Ovary (tissue), 9 donors: ENCODE measurements around the gene DIO3. TPM values are rescaled to one million over a fixed set of nuclear protein-coding genes. Genes with fewer than 3 reads are reported as not detected.
A peak's percentile ranks its signal among the peaks of the same experiment; 100 is the strongest.

Experiments
- DNase-seq, 5 donors: peaks; one replicate each; pipeline ENCODE4 v3.0.0-alpha.2; 2019 to 2020
- H3K27ac ChIP-seq, 2 donors: fragments of 200-600 bp; one replicate each; pipeline versions ENCODE4 v1.5.1 to v1.8.0; 2019 to 2022
- H3K27me3 ChIP-seq: fragments of 200-600 bp; one replicate; pipeline ENCODE4 v1.8.0; 2022
- H3K36me3 ChIP-seq: fragments of 200-600 bp; sonication (generic); one replicate; pipeline ENCODE4 v1.5.1; 2019
- H3K4me1 ChIP-seq: one replicate; pipeline ENCODE4 v1.8.1; 2013; ENCODE audit warnings: mild to moderate bottlenecking, moderate library complexity; ENCODE audit not compliant: insufficient read depth
- H3K4me3 ChIP-seq: fragments of 200-600 bp; sonication (generic); one replicate; pipeline ENCODE4 v1.5.1; 2017
- H3K9me3 ChIP-seq, 2 donors: fragments of 200-600 bp in 1 of 2; sonication (generic) in 1 of 2; one replicate each; pipeline versions ENCODE4 v1.5.1 to v1.8.1; 2013 to 2019; ENCODE audit warnings: mild to moderate bottlenecking in 1 of 2, moderate library complexity in 1 of 2
- EP300 ChIP-seq: sonication (generic); formaldehyde crosslinking; IDR thresholded peaks from one replicate; pipeline ENCODE4 v1.6.1; 2017; ENCODE audit warnings: antibody characterized with exemption
- POLR2A ChIP-seq: fragments of 450-650 bp; IDR thresholded peaks from one replicate; pipeline ENCODE4 v1.6.1; 2017; ENCODE audit warnings: antibody characterized with exemption, mild to moderate bottlenecking, moderate library complexity
- WGBS, 3 donors: extraction: QIAGEN DNeasy Blood & Tissue Kit in 1 of 3; methylation state at CpG; one replicate each; pipeline versions ENCODE4 v1.1.5 to v1.1.7; 2013 to 2017; 5-methylcytosine and 5-hydroxymethylcytosine counted together
- intact Hi-C, 4 donors: fragments of 100-400 bp; cut with DNase I; formaldehyde crosslinking; loops; one replicate each; pipeline versions ENCODE4 v1.11.0 to v1.15.1; 2022 to 2023
- polyA plus RNA-seq, 2 donors: library from polyadenylated mRNA; stranded (reverse); fragments of 200-250 nt in 1 of 2; fragments of 350-450 nt in 1 of 2; fragmentation: Illumina TruSeq in 1 of 2; extraction: RNeasy Lipid Tissue Mini Kit (QIAGEN cat#74804) in 1 of 2; gene quantifications; one replicate each; pipeline ENCODE4 v1.2.3, GENCODE V29; 2013 to 2014
- total RNA-seq, 7 donors: library from RNA; depleted of rRNA in 2 of 7; stranded (reverse); fragments of >200 nt in 2 of 7; fragmentation: NEBNext Ultra II Directional in 3 of 7; extraction: Animal tissue kit (Norgen Biotek cat#: 25700) in 3 of 7; gene quantifications; one replicate each; pipeline versions ENCODE4 v1.1.0 to v1.2.4, GENCODE V29; 2016 to 2023
- TF ChIP-seq, protein P1 (sequence below), 3 donors: fragments of 450-650 bp in 2 of 3; fragments of 200-600 bp in 1 of 3; IDR thresholded peaks; one replicate each; pipeline versions ENCODE4 v1.5.1 to v1.8.0; 2016 to 2022; ENCODE audit warnings: antibody characterized with exemption in 3 of 3, mild to moderate bottlenecking in 1 of 3
- donor health status: DM: no; HTN: no; CAD: no; lungs with moderate emphysema.
- donor health status: DM: no; HTN: no; CAD: no.
- donor health status: Bipolar disorder and iron deficiency.
- donor health status: DM: yes; HTN: yes; CAD: no.
- donor health status: DM: no; HTN: no; CAD: no.
- donor health status: DM: yes; HTN: yes; CAD: no.

Gene DIO3
- total and polyA plus RNA-seq, 9 donors = 3.1 to 24.7 (median 13.9) TPM

DNA sequence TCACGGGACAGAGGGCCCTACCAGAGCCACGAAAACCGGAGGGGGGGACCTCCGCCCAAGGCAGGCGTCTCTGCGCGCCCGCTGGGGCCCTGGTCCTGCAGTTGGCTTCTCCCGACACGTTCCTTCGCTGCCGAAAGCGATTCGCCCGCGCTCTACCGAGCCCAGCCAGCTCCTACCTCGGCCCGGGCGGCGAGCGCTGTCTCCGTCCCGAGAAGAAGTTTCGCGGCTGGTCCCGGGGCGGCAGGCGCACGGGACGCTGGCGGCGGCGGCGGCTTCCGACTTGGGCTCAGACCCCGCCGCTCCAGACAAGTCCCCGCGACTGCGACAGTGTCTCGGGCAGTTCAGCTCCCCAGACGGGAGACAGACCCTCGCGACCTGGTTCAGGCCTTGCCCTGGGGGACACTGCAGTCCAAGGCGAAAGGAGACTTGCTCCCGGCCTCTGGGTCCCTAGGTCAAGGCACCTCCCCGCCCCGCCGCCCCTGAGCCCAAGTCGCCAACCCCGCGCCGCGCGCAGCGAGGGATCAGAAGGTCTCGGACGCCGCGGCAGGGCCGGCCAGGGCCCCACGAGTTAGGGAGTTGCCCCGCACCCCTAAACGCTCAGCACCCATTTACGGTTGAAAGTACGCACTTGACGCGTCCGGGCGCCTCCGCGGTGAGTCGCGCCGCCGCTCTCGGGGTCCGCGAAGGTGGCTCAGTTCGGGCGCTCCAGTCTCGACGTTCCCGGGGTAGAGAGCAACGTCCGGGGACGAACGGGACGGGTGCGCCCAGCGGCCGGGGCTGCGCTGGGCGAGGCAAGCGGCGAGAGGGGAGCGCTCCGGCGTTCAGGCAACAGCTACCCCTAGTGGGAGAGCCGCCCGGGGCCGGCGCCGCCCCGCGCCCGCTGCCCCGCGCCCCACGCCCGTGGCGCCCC lies 1.4 kb upstream of the DIO3 start:
- Histone ChIP-seq H3K36me3 (no peaks in the 10 kb centered on the region), H3K4me3 (peak overlapping the region; percentile 75), H3K27me3 (no peaks in the 10 kb centered on the region), H3K4me1 (peaks cover 13% of the 10 kb centered on the region), H3K27ac (peak overlapping the region; percentile 94 to 96), H3K9me3 (peaks cover 5 to 17% of the 10 kb centered on the region in 2 donors)
- 1% methylated on average over 24 to 113 of the region's 113 CpGs for WGBS, 3 donors
- DNase-seq = peak; percentile 72 to 85 (median 79)
- TF ChIP-seq POLR2A (peak; percentile 10), EP300 (no peak)
- TF ChIP-seq, protein P1, sequence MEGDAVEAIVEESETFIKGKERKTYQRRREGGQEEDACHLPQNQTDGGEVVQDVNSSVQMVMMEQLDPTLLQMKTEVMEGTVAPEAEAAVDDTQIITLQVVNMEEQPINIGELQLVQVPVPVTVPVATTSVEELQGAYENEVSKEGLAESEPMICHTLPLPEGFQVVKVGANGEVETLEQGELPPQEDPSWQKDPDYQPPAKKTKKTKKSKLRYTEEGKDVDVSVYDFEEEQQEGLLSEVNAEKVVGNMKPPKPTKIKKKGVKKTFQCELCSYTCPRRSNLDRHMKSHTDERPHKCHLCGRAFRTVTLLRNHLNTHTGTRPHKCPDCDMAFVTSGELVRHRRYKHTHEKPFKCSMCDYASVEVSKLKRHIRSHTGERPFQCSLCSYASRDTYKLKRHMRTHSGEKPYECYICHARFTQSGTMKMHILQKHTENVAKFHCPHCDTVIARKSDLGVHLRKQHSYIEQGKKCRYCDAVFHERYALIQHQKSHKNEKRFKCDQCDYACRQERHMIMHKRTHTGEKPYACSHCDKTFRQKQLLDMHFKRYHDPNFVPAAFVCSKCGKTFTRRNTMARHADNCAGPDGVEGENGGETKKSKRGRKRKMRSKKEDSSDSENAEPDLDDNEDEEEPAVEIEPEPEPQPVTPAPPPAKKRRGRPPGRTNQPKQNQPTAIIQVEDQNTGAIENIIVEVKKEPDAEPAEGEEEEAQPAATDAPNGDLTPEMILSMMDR (IDR thresholded peaks at IDR 0.05) = peak; percentile 19 to 61 (median 49)
- intact Hi-C loops = loop anchor here (2.0 to 10.0 kb wide), 11 partner anchors 83 to 895 kb away; partner anchors contain the start of gene RTL1 (in 1 of the 4)

DNA sequence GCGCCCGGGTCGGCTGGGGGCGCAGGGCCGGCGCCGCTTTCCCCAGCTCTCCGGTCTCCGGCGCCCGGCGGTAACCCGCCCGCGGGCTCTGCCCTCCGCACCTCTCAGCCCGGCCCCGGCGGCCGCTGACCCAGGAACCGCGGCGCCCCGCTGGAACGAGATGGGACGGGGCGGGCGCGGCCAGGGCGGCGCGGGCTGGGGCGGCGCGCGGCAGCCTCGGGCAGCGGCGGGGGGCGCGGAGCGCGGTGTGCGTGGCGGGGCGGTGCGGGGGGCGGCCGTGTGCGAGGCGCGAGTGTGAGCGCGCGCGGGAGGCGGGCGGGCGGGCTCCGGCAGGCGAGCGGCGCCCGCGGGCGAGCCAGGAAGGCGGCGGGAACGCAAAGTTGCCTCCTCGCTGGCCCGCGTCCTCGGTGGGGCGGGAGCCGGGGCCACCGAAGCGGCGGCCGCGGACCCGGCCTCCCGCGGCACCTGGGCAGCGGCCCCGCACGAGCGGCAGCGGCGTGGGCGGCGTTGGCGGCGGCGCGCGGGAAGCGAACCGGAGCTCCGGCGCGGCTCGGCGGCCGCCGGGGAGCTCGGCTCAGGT lies 671 bp upstream of the DIO3 start:
- peaks cover 5 to 17% of the 10 kb centered on the region in 2 donors for H3K9me3 ChIP-seq
- no peaks in the 10 kb centered on the region for H3K36me3 ChIP-seq
- H3K27me3 ChIP-seq = no peaks in the 10 kb centered on the region
- DNase-seq = peak in 1 of 5 donors; percentile 52
- intact Hi-C loops = loop anchor here in 3 of 4 donors (2.0 to 10.0 kb wide), 8 partner anchors 83 to 656 kb away; partner anchors contain the start of gene RTL1 (in 1 of the 3)
- TF ChIP-seq EP300 (no peak), POLR2A (no peak)
- TF ChIP-seq, protein P1 (IDR thresholded peaks at IDR 0.05) = no peak
- peaks cover 13% of the 10 kb centered on the region for H3K4me1 ChIP-seq
- H3K4me3 ChIP-seq = peak overlapping the region; percentile 75
- H3K27ac ChIP-seq = peak overlapping the region in 1 of 2 donors; percentile 96
- 2 to 3% methylated on average over 67 to 106 of the region's 106 CpGs; no CpG with 5 or more reads in 1 of the 3 donors for WGBS, 3 donors

DNA sequence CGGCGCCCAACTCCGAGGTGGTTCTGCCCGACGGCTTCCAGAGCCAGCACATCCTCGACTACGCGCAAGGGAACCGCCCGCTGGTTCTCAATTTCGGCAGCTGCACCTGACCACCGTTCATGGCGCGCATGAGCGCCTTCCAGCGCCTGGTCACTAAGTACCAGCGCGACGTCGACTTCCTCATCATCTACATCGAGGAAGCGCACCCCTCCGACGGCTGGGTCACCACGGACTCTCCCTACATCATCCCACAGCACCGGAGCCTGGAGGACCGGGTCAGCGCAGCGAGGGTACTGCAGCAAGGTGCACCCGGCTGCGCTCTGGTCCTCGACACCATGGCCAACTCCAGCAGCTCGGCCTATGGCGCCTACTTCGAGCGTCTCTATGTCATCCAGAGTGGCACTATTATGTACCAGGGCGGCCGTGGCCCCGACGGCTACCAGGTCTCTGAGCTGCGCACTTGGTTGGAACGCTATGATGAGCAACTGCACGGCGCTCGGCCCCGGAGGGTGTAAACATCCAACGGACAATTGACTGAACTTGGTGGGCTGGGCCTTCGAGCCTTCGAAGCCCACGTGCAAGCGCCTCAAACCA lies 699 bp downstream of the DIO3 start:
- Histone ChIP-seq H3K27ac (no peak overlapping the region), H3K9me3 (peaks cover 5 to 17% of the 10 kb centered on the region in 2 donors), H3K4me3 (no peak overlapping the region), H3K27me3 (no peaks in the 10 kb centered on the region), H3K4me1 (peaks cover 7% of the 10 kb centered on the region), H3K36me3 (no peaks in the 10 kb centered on the region)
- intact Hi-C loops = loop anchor here in 3 of 4 donors (2.0 to 10.0 kb wide), 8 partner anchors 85 to 657 kb away; partner anchors contain the start of gene RTL1 (in 1 of the 3)
- TF ChIP-seq EP300 = no peak
- TF ChIP-seq POLR2A = no peak
- TF ChIP-seq, protein P1 (IDR thresholded peaks at IDR 0.05) = no peak
- 69 to 73% (median 69%) methylated on average over 47 to 51 of the region's 51 CpGs for WGBS, 3 donors
- no peak for DNase-seq
